Calu3 (cell line): ENCODE data around the gene DRD5. TPM values are rescaled to one million over a fixed set of nuclear protein-coding genes. Genes with fewer than 3 reads are reported as not detected.
A peak's percentile ranks its signal among the peaks of the same experiment; 100 is the strongest.

Experiments
- BruUV-seq: library from RNA; stranded (reverse); fragments of 400-500 nt; replicated peaks from 2 replicates; lab custom pipeline; 2021; lab: Mats Ljungman, UMichigan
- CTCF ChIA-PET: fragments of 300-600 bp; sonication (Branson Sonifier 250); formaldehyde crosslinking; loops from one replicate; lab custom pipeline; 2022; ENCODE audit warnings: antibody characterized with exemption; lab: Charles Lee
- DNase-seq: peaks from one replicate; pipeline ENCODE4 v3.0.0; 2022
- H3K27ac Mint-ChIP-seq: one replicate; pipeline ENCODE4 v1.8.0; 2022; ENCODE audit warnings: mixed read lengths; ENCODE audit not compliant: unreplicated experiment
- H3K27me3 Mint-ChIP-seq: one replicate; pipeline ENCODE4 v1.8.0; 2022; ENCODE audit warnings: mixed read lengths; ENCODE audit not compliant: unreplicated experiment
- H3K36me3 Mint-ChIP-seq: one replicate; pipeline ENCODE4 v1.8.0; 2022; ENCODE audit warnings: mild to moderate bottlenecking, moderate library complexity, mixed read lengths; ENCODE audit not compliant: insufficient read depth, unreplicated experiment
- H3K4me1 Mint-ChIP-seq: one replicate; pipeline ENCODE4 v1.8.0; 2022; ENCODE audit warnings: mild to moderate bottlenecking, low read depth, mixed read lengths; ENCODE audit not compliant: unreplicated experiment
- H3K4me3 Mint-ChIP-seq: one replicate; pipeline ENCODE4 v1.8.0; 2022; ENCODE audit warnings: mild to moderate bottlenecking, low read depth, moderate library complexity, mixed read lengths; ENCODE audit not compliant: unreplicated experiment
- H3K9me3 Mint-ChIP-seq: one replicate; pipeline ENCODE4 v1.8.0; 2022; ENCODE audit warnings: low read depth, mixed read lengths; ENCODE audit not compliant: unreplicated experiment
- CTCF ChIP-seq: fragments of 200-600 bp; IDR thresholded peaks from one replicate; pipeline ENCODE4 v1.8.0; 2022; ENCODE audit warnings: antibody characterized with exemption; ENCODE audit not compliant: unreplicated experiment
- intact Hi-C: fragments of 100-400 bp; cut with micrococcal nuclease; formaldehyde crosslinking; loops from one replicate; pipeline ENCODE4 v1.10.0; 2022; ENCODE audit not compliant: unreplicated experiment
- total RNA-seq: library from RNA; stranded (reverse); gene quantifications from 2 replicates; pipeline ENCODE4 v1.2.3, GENCODE V29; 2022

DRD5 gene
- total RNA-seq, 1 experiment from 2014 or later = not detected

DNA sequence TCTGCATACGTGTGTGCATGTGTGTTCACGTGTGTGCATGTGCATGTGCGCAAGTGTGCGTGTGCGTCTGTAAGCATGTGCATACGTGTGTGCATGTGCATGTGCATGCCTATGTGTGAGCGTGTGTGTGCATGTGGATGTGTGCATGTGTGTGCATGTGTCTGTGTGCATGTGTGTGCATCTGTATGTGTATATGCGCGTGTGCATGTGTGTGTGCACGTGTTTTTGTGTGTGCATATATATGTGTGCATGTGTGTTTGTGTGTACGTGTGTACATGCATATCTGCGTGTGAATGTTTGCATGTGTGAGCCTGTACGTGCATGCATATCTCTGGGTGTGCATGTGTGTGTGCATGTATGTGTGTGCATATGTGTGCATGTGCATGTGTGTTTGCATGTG, 35.7 kb upstream of the DRD5 start:
- no peak overlapping the region for H3K27ac Mint-ChIP-seq
- H3K36me3 Mint-ChIP-seq = no peaks in the 10 kb centered on the region
- H3K9me3 Mint-ChIP-seq = peaks cover 3% of the 10 kb centered on the region
- TF ChIP-seq CTCF = no peak
- H3K4me1 Mint-ChIP-seq = no peaks in the 10 kb centered on the region
- DNase-seq = no peak
- H3K27me3 Mint-ChIP-seq = no peaks in the 10 kb centered on the region
- intact Hi-C loops = no loop called here
- CTCF ChIA-PET = no interaction called here
- BruUV-seq = no TSS peak
- no peak overlapping the region for H3K4me3 Mint-ChIP-seq

DNA sequence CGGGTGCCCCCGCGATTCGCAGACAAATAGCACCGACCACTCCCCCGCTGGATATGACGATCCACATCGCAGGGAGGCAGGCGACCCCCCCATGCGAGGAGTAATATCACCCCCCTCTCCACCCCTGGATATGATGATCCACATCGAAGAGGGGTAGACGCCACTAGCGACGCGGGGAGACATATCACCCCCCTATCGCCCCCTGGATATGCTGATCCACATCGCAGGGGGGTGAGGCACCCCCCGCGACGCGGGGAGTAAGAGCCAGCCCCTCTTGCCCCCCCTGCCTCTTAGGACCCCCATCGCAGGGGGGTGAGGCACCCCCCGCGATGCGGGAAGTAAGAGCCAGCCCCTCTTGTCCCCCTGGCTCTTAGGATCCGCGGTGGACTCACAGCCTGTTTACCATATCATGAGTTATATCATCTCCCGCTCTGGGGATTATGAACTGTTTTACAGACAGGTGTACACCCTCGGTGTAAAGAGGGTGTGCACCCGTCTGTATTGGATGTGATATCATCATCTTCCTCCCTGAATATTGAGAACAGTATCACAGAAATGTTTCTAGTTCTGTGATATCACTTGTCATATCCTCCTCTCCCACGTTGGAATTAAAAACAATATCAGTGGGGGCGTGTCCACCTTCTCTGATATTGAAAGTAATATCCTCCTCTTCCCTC, 22.7 kb upstream of the DRD5 start:
- CTCF ChIA-PET = no interaction called here
- DNase-seq = no peak
- H3K4me1 Mint-ChIP-seq = no peaks in the 10 kb centered on the region
- H3K27ac Mint-ChIP-seq = no peak overlapping the region
- no peaks in the 10 kb centered on the region for H3K27me3 Mint-ChIP-seq
- intact Hi-C loops = no loop called here
- no peak overlapping the region for H3K4me3 Mint-ChIP-seq
- H3K36me3 Mint-ChIP-seq = no peaks in the 10 kb centered on the region
- no peak for TF ChIP-seq CTCF
- no TSS peak for BruUV-seq
- H3K9me3 Mint-ChIP-seq = no peaks in the 10 kb centered on the region

- CTCF ChIA-PET = interaction anchor here (1.1 kb wide), 1 partner anchor 252 kb away, joined by 3 read pairs; no protein-coding TSS in a partner anchor
- Mint-ChIP-seq H3K4me1 (no peaks in the 10 kb centered on the region), H3K27ac (no peak overlapping the region), H3K4me3 (no peak overlapping the region), H3K36me3 (no peaks in the 10 kb centered on the region), H3K27me3 (peaks cover 28% of the 10 kb centered on the region), H3K9me3 (no peaks in the 10 kb centered on the region)
- BruUV-seq = no TSS peak
- peak; percentile 47 for DNase-seq
- intact Hi-C loops = loop anchor here (1.0 kb wide), 1 partner anchor 252 kb away; no protein-coding TSS in a partner anchor
- TF ChIP-seq CTCF = peak; percentile 14
Observed at GRCh38 chr4:9762823-9763475, 18.5 kb upstream of the DRD5 start.

DNA sequence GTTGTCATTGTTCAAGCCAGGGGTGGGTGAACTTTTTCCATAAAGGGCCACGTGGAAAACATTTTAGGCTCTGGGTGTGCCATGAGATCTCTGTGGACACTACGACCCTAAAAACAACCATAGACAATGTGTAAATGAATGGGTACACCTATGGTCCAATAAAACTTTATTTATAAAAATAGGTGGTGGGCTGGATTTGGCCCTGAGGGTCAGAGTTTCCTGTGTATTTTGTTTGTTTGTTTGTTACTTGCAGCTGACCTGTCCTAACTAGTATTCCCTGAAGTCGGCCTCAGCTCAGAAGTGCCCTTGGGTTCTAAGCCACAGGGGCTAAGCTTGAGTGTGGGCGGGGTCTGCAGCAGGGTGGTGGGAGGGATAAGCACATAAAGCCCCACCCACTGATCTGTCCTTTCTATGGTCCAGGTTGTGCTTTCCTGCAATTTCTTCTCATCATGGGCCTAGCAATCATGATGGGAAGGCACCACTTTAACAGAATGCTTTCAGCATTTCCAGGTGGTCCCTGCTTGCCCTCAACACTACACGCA, 17.2 kb upstream of the DRD5 start:
- CTCF ChIA-PET = interaction anchor here (1.6 kb wide), 1 partner anchor 250 kb away, joined by 15 read pairs; no protein-coding TSS in a partner anchor
- no peak overlapping the region for H3K4me3 Mint-ChIP-seq
- no peaks in the 10 kb centered on the region for H3K36me3 Mint-ChIP-seq
- intact Hi-C loops = no loop called here
- peaks cover 36% of the 10 kb centered on the region for H3K27me3 Mint-ChIP-seq
- BruUV-seq = no TSS peak
- no peaks in the 10 kb centered on the region for H3K9me3 Mint-ChIP-seq
- no peak for TF ChIP-seq CTCF
- H3K27ac Mint-ChIP-seq = no peak overlapping the region
- H3K4me1 Mint-ChIP-seq = no peaks in the 10 kb centered on the region
- DNase-seq = no peak
